BE2C (cell line): ENCODE data around the gene FAM107A.

Experiments
- DNase-seq: peaks from one replicate; pipeline ENCODE4 v3.0.0-alpha.2; 2020
- H3K27me3 ChIP-seq: fragments of 250-450 bp; sonication (Bioruptor Pico); 2 replicates; pipeline ENCODE4 v1.5.1; 2020; ENCODE audit warnings: mild to moderate bottlenecking
- H3K36me3 ChIP-seq: fragments of 250-450 bp; sonication (Bioruptor Pico); 2 replicates; pipeline ENCODE4 v1.5.1; 2020; ENCODE audit warnings: mild to moderate bottlenecking
- H3K4me1 ChIP-seq: fragments of 250-450 bp; sonication (Bioruptor Pico); 2 replicates; pipeline ENCODE4 v1.5.1; 2020
- H3K4me3 ChIP-seq: 2 replicates; pipeline ENCODE4 v1.5.1; 2011; ENCODE audit warnings: low read depth, low read length
- H3K9me3 ChIP-seq: fragments of 250-450 bp; sonication (Bioruptor Pico); 2 replicates; pipeline ENCODE4 v1.5.1; 2020
- TF ChIP-seq, protein P1 (sequence below): IDR thresholded peaks from 2 replicates; pipeline ENCODE4 v1.5.1; 2012; ENCODE audit warnings: mild to moderate bottlenecking, low read depth, low read length

The FAM107A gene

DNA sequence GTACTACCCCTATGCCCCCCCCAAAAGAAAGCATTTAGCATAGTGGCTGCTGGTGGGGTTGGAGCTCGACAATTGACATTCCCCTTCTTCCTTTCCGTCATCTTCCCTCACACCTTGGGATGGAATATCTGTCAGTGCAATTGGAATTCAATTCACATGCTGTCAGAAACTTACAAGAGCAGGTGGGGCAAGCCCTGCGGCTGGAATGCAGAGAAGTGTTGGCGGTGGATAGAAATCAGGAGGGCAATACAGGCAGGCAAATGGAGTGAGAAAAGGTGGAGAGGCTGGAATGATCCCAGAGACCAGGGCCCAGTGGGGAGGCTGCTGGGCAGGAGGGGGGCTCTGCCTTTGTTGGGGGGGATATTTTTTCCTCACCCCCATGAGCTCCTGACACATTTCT is 45.2 kb upstream of the FAM107A start:
- no peaks in the 10 kb centered on the region for H3K4me1 ChIP-seq
- TF ChIP-seq, protein P1, sequence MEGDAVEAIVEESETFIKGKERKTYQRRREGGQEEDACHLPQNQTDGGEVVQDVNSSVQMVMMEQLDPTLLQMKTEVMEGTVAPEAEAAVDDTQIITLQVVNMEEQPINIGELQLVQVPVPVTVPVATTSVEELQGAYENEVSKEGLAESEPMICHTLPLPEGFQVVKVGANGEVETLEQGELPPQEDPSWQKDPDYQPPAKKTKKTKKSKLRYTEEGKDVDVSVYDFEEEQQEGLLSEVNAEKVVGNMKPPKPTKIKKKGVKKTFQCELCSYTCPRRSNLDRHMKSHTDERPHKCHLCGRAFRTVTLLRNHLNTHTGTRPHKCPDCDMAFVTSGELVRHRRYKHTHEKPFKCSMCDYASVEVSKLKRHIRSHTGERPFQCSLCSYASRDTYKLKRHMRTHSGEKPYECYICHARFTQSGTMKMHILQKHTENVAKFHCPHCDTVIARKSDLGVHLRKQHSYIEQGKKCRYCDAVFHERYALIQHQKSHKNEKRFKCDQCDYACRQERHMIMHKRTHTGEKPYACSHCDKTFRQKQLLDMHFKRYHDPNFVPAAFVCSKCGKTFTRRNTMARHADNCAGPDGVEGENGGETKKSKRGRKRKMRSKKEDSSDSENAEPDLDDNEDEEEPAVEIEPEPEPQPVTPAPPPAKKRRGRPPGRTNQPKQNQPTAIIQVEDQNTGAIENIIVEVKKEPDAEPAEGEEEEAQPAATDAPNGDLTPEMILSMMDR, result no peak
- H3K27me3 ChIP-seq, result no peaks in the 10 kb centered on the region
- no peaks in the 10 kb centered on the region for H3K36me3 ChIP-seq
- no peak overlapping the region for H3K4me3 ChIP-seq
- DNase-seq, result no peak
- H3K9me3 ChIP-seq, result no peaks in the 10 kb centered on the region

DNA sequence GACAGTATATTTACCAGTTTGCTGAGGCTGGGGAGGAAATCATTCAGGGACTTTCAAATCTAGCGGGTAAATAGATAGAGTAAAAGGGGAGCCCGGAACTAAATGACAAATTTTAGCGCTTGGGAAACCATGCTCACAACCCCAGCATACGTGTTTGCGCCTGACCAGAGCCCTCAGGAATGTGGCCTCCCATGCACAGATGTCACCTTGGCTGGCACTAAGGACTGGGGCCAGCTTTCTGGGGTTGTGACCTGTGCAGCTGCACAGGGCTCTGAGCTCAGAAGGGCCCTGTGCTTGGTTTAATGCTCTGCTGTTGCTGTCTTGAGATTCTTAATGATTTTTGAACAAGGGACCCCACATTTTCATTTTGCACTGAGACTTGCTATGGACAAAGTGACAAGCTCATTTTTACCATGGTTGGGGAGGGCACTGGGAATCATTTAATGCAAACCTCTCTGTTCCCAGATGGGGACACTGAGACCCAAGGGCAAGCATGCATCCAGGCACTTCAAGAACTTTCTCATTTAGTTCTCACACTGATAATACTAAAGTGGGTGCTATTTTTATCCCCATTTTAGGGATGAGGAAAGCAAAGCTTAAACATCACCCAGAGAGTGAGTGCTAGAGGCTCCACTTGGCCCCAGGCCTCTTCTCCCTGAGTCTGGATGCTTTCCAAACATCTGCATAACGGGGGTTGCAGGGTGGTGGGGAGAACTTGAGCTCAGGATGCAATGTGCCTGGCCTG is 44.1 kb upstream of the FAM107A start:
- TF ChIP-seq, protein P1, result no peak
- no peaks in the 10 kb centered on the region for H3K4me1 ChIP-seq
- no peaks in the 10 kb centered on the region for H3K36me3 ChIP-seq
- DNase-seq, result no peak
- H3K4me3 ChIP-seq, result no peak overlapping the region
- H3K27me3 ChIP-seq, result no peaks in the 10 kb centered on the region
- H3K9me3 ChIP-seq, result no peaks in the 10 kb centered on the region

DNA sequence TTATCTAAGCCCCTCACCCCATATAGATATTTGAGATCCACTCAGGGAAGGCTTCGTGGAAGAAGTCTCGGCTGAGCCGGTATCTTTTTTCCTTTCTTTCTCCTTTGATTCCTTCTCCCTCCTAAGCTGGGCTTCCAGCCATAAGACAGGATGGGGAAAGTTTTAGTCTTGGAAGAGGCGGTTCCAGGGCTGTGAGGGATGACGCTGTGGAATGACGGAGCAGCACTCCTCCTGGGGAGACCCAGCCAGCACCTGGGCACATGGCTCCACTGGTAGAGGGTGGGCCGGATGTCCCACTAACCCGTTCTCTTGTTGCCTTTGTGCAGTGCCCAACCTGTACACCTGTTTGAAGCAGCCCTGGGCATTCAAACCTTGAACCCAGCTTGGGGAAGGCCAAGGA is 43.2 kb upstream of the FAM107A start:
- H3K4me3 ChIP-seq, result no peak overlapping the region
- no peaks in the 10 kb centered on the region for H3K27me3 ChIP-seq
- no peaks in the 10 kb centered on the region for H3K9me3 ChIP-seq
- no peak for DNase-seq
- no peaks in the 10 kb centered on the region for H3K4me1 ChIP-seq
- H3K36me3 ChIP-seq, result no peaks in the 10 kb centered on the region
- TF ChIP-seq, protein P1, result no peak

DNA sequence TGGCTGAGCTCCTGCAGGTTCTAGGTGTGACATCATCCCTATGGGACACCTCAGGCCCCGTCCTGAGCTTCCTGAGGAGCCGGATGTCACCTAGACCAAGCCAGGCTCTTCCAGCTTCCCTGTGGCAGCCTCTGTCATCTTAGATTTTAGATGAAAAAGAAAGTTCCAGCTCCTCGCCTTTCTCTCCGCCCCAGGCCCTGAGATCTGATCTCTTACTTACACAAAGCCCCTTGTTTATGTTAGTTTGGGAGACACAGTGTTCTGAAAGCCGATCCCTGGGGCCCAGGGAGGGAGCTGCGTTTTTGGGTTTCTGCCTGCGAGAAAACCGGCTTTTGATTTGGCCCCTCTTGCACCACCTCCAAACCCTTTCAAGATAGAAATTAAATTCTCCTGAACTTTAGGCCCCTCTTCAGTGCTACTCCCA is 40.2 kb upstream of the FAM107A start:
- TF ChIP-seq, protein P1, result no peak

DNA sequence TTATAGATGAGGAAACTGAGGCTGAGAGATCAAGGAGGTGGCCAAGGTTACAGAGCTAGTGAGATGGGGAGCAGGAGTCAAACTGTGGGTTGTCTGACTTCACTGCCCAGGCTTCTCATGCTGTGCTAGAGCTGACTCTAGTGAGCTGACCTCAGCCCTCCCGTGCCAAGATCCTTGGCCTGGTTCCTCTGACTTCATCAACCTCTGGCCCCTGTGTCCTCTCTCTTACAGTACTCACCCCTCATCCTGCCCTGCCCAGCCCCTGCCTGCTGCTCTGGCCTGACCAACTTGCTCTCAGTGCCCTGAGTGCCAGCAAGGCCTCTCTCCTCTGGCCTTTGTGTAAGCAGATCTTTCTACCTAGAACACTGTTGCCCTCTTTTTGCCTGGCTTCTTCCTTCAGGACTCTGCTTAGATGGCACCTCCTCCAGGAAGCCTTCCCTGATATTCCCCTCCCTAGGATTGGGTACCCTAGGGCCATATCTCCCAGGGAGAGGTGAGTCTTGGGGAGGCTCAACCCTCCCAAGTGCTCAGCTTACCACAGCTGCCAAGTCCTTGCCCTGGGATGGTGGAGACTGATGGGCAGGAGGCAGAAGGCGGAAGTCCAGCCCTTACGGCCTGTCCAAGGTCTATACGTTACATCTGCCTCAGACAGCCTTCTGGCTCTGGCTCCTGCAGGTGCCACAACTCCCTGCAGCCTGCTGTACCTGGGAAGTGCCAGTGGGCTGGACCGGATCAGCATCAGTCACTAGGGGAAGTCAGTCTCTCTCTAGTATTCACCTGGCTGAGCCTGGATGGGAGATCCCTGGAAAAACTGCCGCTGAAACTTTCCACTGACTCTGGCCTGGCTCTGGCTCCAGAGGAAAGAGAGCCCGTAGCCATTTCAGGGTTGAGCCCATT is 36.3 kb upstream of the FAM107A start:
- H3K27me3 ChIP-seq, result no peaks in the 10 kb centered on the region
- no peak overlapping the region for H3K4me3 ChIP-seq
- no peaks in the 10 kb centered on the region for H3K36me3 ChIP-seq
- H3K9me3 ChIP-seq, result no peaks in the 10 kb centered on the region
- TF ChIP-seq, protein P1, result no peak
- no peaks in the 10 kb centered on the region for H3K4me1 ChIP-seq
- DNase-seq, result no peak

More for the DNA sequence above, 40.2 kb upstream of the FAM107A start:
- Histone ChIP-seq H3K4me1 (no peaks in the 10 kb centered on the region), H3K27me3 (no peaks in the 10 kb centered on the region), H3K9me3 (no peaks in the 10 kb centered on the region), H3K36me3 (no peaks in the 10 kb centered on the region), H3K4me3 (no peak overlapping the region)
- no peak for DNase-seq

DNA sequence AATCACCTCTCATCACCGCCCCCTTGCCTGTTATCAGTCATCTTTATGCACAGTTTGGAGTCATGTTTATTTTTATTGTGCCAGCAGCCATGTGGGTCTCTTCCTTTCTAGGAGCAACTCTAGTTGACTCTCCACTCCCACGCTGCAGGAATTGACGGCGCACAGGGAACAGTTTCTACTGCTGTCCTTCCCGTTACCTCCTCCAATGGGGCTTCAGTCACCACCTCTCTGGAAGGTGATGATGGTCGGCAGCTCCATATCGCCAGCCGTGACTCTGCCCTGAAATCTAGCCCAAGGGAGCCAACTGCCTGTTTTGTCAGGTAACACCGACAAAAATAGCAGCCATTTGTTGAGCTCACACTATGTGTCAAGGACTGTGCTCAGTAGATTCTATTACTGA is 35.6 kb upstream of the FAM107A start:
- H3K4me1 ChIP-seq, result no peaks in the 10 kb centered on the region
- no peak for DNase-seq
- TF ChIP-seq, protein P1, result no peak
- no peak overlapping the region for H3K4me3 ChIP-seq
- H3K36me3 ChIP-seq, result no peaks in the 10 kb centered on the region
- H3K27me3 ChIP-seq, result no peaks in the 10 kb centered on the region
- no peaks in the 10 kb centered on the region for H3K9me3 ChIP-seq
